Pancreas (tissue), 10 donors: ENCODE data around the gene BCL2. TPM values are rescaled to one million over a fixed set of nuclear protein-coding genes. Genes with fewer than 3 reads are reported as not detected.
A peak's percentile ranks its signal among the peaks of the same experiment; 100 is the strongest.

Experiments
- ATAC-seq, 4 donors: fragments of 200-7000 bp; cut with Tn5 transposase; one replicate each; pipeline versions ENCODE4 v1.8.0 to v1.9.1; 2020; ENCODE audit warnings: mild to moderate bottlenecking in 4 of 4, moderate library complexity in 4 of 4
- DNase-seq, 6 donors: peaks; one replicate each; pipeline ENCODE4 v3.0.0-alpha.2; 2020
- FAIRE-seq: peaks from 2 replicates; lab custom pipeline; 2012; peaks lifted over from hg19 to GRCh38; lab: Jason Lieb, UNC
- H3K27ac ChIP-seq, 4 donors: fragments of 200-600 bp; sonication (generic); 1 replicate in 3 of 4; 2 replicates in 1 of 4; pipeline versions ENCODE4 v1.5.0 to v1.8.0; 2020
- H3K27me3 ChIP-seq, 4 donors: fragments of 200-600 bp; one replicate each; pipeline ENCODE4 v1.8.0; 2021
- H3K36me3 ChIP-seq, 3 donors: fragments of 200-600 bp; sonication (generic) in 1 of 3; one replicate each; pipeline versions ENCODE4 v1.5.0 to v1.8.0; 2020 to 2021
- H3K4me1 ChIP-seq, 3 donors: fragments of 200-600 bp; one replicate each; pipeline ENCODE4 v1.8.0; 2021
- H3K4me3 ChIP-seq, 4 donors: fragments of 200-600 bp; sonication (generic) in 2 of 4; one replicate each; pipeline versions ENCODE4 v1.5.0 to v1.8.0; 2020 to 2021
- H3K9me3 ChIP-seq, 4 donors: fragments of 200-600 bp; one replicate each; pipeline ENCODE4 v1.8.0; 2021
- whole genome bisulfite sequencing, 2 donors: extraction: QIAGEN DNeasy Blood & Tissue Kit; methylation state at CpG; one replicate each; pipeline ENCODE4 v1.1.7; 2013; 5-methylcytosine and 5-hydroxymethylcytosine counted together
- intact Hi-C, 3 donors: fragments of 100-400 bp; cut with DNase I; formaldehyde crosslinking; loops; one replicate each; pipeline versions ENCODE4 v1.11.1 to v1.14.2; 2022
- polyA plus RNA-seq, 2 donors: library from polyadenylated mRNA; stranded (reverse); fragments of 200-250 nt; gene quantifications; one replicate each; pipeline ENCODE4 v1.2.3, GENCODE V29; 2013
- total RNA-seq, 6 donors: library from RNA; stranded (reverse); fragmentation: NEBNext Ultra II Directional in 4 of 6; extraction: Animal tissue kit (Norgen Biotek cat#: 25700) in 4 of 6; gene quantifications; one replicate each; pipeline versions ENCODE4 v1.2.1 to v1.2.4, GENCODE V29; 2021 to 2023
- TF ChIP-seq, protein P1 (sequence below), 4 donors: fragments of 200-600 bp; sonication (generic) in 3 of 4; IDR thresholded peaks; one replicate each; pipeline versions ENCODE4 v1.5.0 to v1.8.0; 2021; ENCODE audit warnings: antibody characterized with exemption in 4 of 4
- donor health status: healthy with polysubstance abuse.
- donor health status: DM: no; HTN: no; CAD: no; lungs with moderate emphysema.
- donor health status: DM: no; HTN: no; CAD: no.
- donor health status: control.
- donor health status: control.
- donor health status: Bipolar disorder and iron deficiency.
- donor health status: DM: yes; HTN: yes; CAD: no.
- donor health status: DM: no; HTN: no; CAD: no.
- donor health status: DM: no; HTN: no; CAD: no.
- donor health status: DM: yes; HTN: yes; CAD: no.

Gene BCL2
- total and polyA plus RNA-seq, 8 donors = 1.9 to 9.0 (median 4.2) TPM

- Histone ChIP-seq H3K27me3 (no peaks in the 10 kb centered on the region), H3K36me3 (no peaks in the 10 kb centered on the region), H3K9me3 (no peaks in the 10 kb centered on the region), H3K4me1 (no peaks in the 10 kb centered on the region), H3K4me3 (no peak overlapping the region), H3K27ac (no peak overlapping the region)
- intact Hi-C loops = no loop called here
- TF ChIP-seq, protein P1, sequence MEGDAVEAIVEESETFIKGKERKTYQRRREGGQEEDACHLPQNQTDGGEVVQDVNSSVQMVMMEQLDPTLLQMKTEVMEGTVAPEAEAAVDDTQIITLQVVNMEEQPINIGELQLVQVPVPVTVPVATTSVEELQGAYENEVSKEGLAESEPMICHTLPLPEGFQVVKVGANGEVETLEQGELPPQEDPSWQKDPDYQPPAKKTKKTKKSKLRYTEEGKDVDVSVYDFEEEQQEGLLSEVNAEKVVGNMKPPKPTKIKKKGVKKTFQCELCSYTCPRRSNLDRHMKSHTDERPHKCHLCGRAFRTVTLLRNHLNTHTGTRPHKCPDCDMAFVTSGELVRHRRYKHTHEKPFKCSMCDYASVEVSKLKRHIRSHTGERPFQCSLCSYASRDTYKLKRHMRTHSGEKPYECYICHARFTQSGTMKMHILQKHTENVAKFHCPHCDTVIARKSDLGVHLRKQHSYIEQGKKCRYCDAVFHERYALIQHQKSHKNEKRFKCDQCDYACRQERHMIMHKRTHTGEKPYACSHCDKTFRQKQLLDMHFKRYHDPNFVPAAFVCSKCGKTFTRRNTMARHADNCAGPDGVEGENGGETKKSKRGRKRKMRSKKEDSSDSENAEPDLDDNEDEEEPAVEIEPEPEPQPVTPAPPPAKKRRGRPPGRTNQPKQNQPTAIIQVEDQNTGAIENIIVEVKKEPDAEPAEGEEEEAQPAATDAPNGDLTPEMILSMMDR (IDR thresholded peaks at IDR 0.05) = no peak
- ATAC-seq (no peak), FAIRE-seq (no peak), DNase-seq (no peak)
- 80 to 91% methylated on average over 5 of the region's 5 CpGs for WGBS, 2 donors
Measured at GRCh38 chr18:63112706-63113105, 206.9 kb downstream of the BCL2 start.

GRCh38 chr18:63111671-63112402 is 207.7 kb downstream of the BCL2 start:
- H3K4me1 ChIP-seq = no peaks in the 10 kb centered on the region
- H3K9me3 ChIP-seq = no peaks in the 10 kb centered on the region
- ATAC-seq (peak in 1 of 4 donors; percentile 65), DNase-seq (no peak), FAIRE-seq (no peak)
- WGBS, 2 donors = 22 to 32% methylated on average over 4 of the region's 4 CpGs
- H3K27me3 ChIP-seq = no peaks in the 10 kb centered on the region
- TF ChIP-seq, protein P1 (IDR thresholded peaks at IDR 0.05) = no peak
- no peaks in the 10 kb centered on the region for H3K36me3 ChIP-seq
- intact Hi-C loops = no loop called here
- H3K4me3 ChIP-seq = no peak overlapping the region
- no peak overlapping the region for H3K27ac ChIP-seq

GRCh38 chr18:63109802-63110201 is 209.8 kb downstream of the BCL2 start:
- no peaks in the 10 kb centered on the region for H3K4me1 ChIP-seq
- ATAC-seq (no peak), DNase-seq (no peak), FAIRE-seq (no peak)
- H3K27ac ChIP-seq = no peak overlapping the region
- intact Hi-C loops = no loop called here
- TF ChIP-seq, protein P1 (IDR thresholded peaks at IDR 0.05) = no peak
- no peaks in the 10 kb centered on the region for H3K27me3 ChIP-seq
- H3K36me3 ChIP-seq = no peaks in the 10 kb centered on the region
- 75 to 77% methylated on average over 4 of the region's 4 CpGs for WGBS, 2 donors
- H3K4me3 ChIP-seq = no peak overlapping the region
- H3K9me3 ChIP-seq = no peaks in the 10 kb centered on the region

- H3K27ac ChIP-seq = no peak overlapping the region
- DNase-seq = no peak
Measured at GRCh38 chr18:63109022-63109421, 210.5 kb downstream of the BCL2 start.

GRCh38 chr18:63107931-63108330 is 211.6 kb downstream of the BCL2 start:
- Histone ChIP-seq H3K27me3 (no peaks in the 10 kb centered on the region), H3K27ac (no peak overlapping the region), H3K4me1 (no peaks in the 10 kb centered on the region), H3K4me3 (no peak overlapping the region), H3K36me3 (no peaks in the 10 kb centered on the region), H3K9me3 (no peaks in the 10 kb centered on the region)
- FAIRE-seq (no peak), ATAC-seq (no peak), DNase-seq (no peak)
- WGBS, 2 donors = 79 to 84% methylated on average over 7 of the region's 7 CpGs
- intact Hi-C loops = no loop called here
- TF ChIP-seq, protein P1 (IDR thresholded peaks at IDR 0.05) = no peak

More at GRCh38 chr18:63109022-63109421, 210.5 kb downstream of the BCL2 start:
- TF ChIP-seq, protein P1 (IDR thresholded peaks at IDR 0.05) = no peak
- no peak for ATAC-seq
- Histone ChIP-seq H3K27me3 (no peaks in the 10 kb centered on the region), H3K9me3 (no peaks in the 10 kb centered on the region), H3K4me1 (no peaks in the 10 kb centered on the region), H3K36me3 (no peaks in the 10 kb centered on the region), H3K4me3 (no peak overlapping the region)
- no peak for FAIRE-seq
- intact Hi-C loops = no loop called here
- WGBS, 2 donors = 76 to 81% methylated on average over 5 of the region's 5 CpGs
